Endothelial cell of umbilical vein (primary cell): ENCODE results near the gene MYL11.

Experiments
- CTCF ChIP-seq, 2 donors: IDR thresholded peaks; 1 replicate in 1 of 2; 2 replicates in 1 of 2; pipeline ENCODE4 v1.5.1; 2011; ENCODE audit warnings: low read length in 2 of 2, mild to moderate bottlenecking in 2 of 2, moderate library complexity in 2 of 2, control low read depth in 1 of 2, inconsistent platforms in 1 of 2, low read depth in 1 of 2; ENCODE audit not compliant: insufficient read depth in 1 of 2; ENCODE audit errors: extremely low read depth in 1 of 2
- EZH2 ChIP-seq: IDR thresholded peaks from 2 replicates; pipeline ENCODE4 v1.6.1; 2012; ENCODE audit warnings: borderline replicate concordance, low read depth, mild to moderate bottlenecking, moderate library complexity, low read length, inconsistent platforms; ENCODE audit not compliant: severe bottlenecking
- MYC ChIP-seq: IDR thresholded peaks from one replicate; pipeline ENCODE4 v1.6.1; 2011; ENCODE audit warnings: mild to moderate bottlenecking, low read depth, low read length
- POLR2A ChIP-seq: IDR thresholded peaks from 2 replicates; pipeline ENCODE4 v1.6.1; 2012; ENCODE audit warnings: low read depth, mild to moderate bottlenecking, control low read depth, low read length
- POLR2AphosphoS5 ChIP-seq: IDR thresholded peaks from 2 replicates; pipeline ENCODE4 v1.6.1; 2012; ENCODE audit warnings: low read depth, mild to moderate bottlenecking, control low read depth, low read length, moderate library complexity; ENCODE audit not compliant: insufficient read depth

GRCh38 chr16:30401768-30402425, 27.3 kb downstream of the MYL11 start:
- TF ChIP-seq CTCF (IDR thresholded peaks at IDR 0.05; ENCODE audit: extremely low read depth in 1 of 2, insufficient read depth in 1 of 2, low read depth in 1 of 2, low read length in 2 of 2) (no peak), EZH2 (no peak), POLR2A (no peak), MYC (no peak), POLR2AphosphoS5 (no peak)
